Neural progenitor cell (in vitro differentiated cells): ENCODE data around the gene CCDC141. TPM values are rescaled to one million over a fixed set of nuclear protein-coding genes. Genes with fewer than 3 reads are reported as not detected.

Source experiments
- DNase-seq: peaks from one replicate; pipeline ENCODE4 v3.0.0-alpha.2; 2016; ENCODE audit warnings: low spot score
- H2AFZ ChIP-seq: fragments of 200-600 bp; sonication (generic); replicated peaks from 2 replicates; pipeline ENCODE4 v1.6.1; 2016; ENCODE audit warnings: antibody characterized with exemption
- H3F3A ChIP-seq: fragments of 200-600 bp; sonication (generic); 2 replicates; pipeline ENCODE4 v1.6.1; 2016; ENCODE audit warnings: antibody characterized with exemption, low read depth
- H3K27ac ChIP-seq: fragments of 200-600 bp; sonication (generic); 2 replicates; pipeline ENCODE4 v1.5.1; 2016; ENCODE audit warnings: mild to moderate bottlenecking
- H3K27me3 ChIP-seq: fragments of 200-600 bp; sonication (generic); 2 replicates; pipeline ENCODE4 v1.6.1; 2016; ENCODE audit warnings: mild to moderate bottlenecking, moderate library complexity
- H3K36me3 ChIP-seq: fragments of 200-600 bp; sonication (generic); 2 replicates; pipeline ENCODE4 v1.5.1; 2016
- H3K4me1 ChIP-seq: fragments of 200-600 bp; sonication (generic); 2 replicates; pipeline ENCODE4 v1.6.1; 2016; ENCODE audit warnings: mixed run types
- H3K4me2 ChIP-seq: fragments of 200-600 bp; sonication (generic); 2 replicates; pipeline ENCODE4 v1.6.1; 2016
- H3K4me3 ChIP-seq: fragments of 200-600 bp; sonication (generic); 2 replicates; pipeline ENCODE4 v1.5.1; 2016
- H3K79me2 ChIP-seq: fragments of 200-600 bp; sonication (generic); 2 replicates; pipeline ENCODE4 v1.6.1; 2016; ENCODE audit warnings: low read depth
- H3K9ac ChIP-seq: fragments of 200-600 bp; sonication (generic); 2 replicates; pipeline ENCODE4 v1.6.1; 2016
- H3K9me3 ChIP-seq: fragments of 200-600 bp; sonication (generic); 2 replicates; pipeline ENCODE4 v1.5.1; 2016; ENCODE audit warnings: low read depth
- H4K20me1 ChIP-seq: fragments of 200-600 bp; sonication (generic); 2 replicates; pipeline ENCODE4 v1.6.1; 2016; ENCODE audit warnings: low read depth
- H3K27ac Mint-ChIP-seq: 3 replicates; pipeline ENCODE4 v1.8.0; 2021; ENCODE audit warnings: mixed read lengths
- H3K27me3 Mint-ChIP-seq: 2 replicates; pipeline ENCODE4 v1.8.0; 2022; ENCODE audit warnings: low read depth, mild to moderate bottlenecking, inconsistent platforms, moderate library complexity, mixed read lengths; ENCODE audit not compliant: insufficient read depth
- H3K36me3 Mint-ChIP-seq: 3 replicates; pipeline ENCODE4 v1.8.0; 2021; ENCODE audit warnings: mixed read lengths
- H3K4me1 Mint-ChIP-seq: 3 replicates; pipeline ENCODE4 v1.8.0; 2021; ENCODE audit warnings: mixed read lengths
- H3K4me3 Mint-ChIP-seq: 3 replicates; pipeline ENCODE4 v1.8.0; 2021; ENCODE audit warnings: mild to moderate bottlenecking, moderate library complexity, mixed read lengths
- H3K9me3 Mint-ChIP-seq: 3 replicates; pipeline ENCODE4 v1.8.0; 2020; ENCODE audit warnings: mixed read lengths
- EZH2 ChIP-seq: fragments of 200-600 bp; sonication (generic); IDR thresholded peaks from 2 replicates; pipeline ENCODE4 v1.6.1; 2017; ENCODE audit warnings: antibody characterized with exemption, mild to moderate bottlenecking, moderate library complexity
- EZH2phosphoT487 ChIP-seq: fragments of 200-600 bp; sonication (generic); IDR thresholded peaks from 2 replicates; pipeline ENCODE4 v1.6.1; 2017; ENCODE audit warnings: antibody characterized with exemption
- total RNA-seq: library from RNA; depleted of rRNA; stranded (reverse); fragments of >200 nt; gene quantifications from 2 replicates; pipeline ENCODE4 v1.2.3, GENCODE V29; 2015; ENCODE audit warnings: low replicate concordance
- TF ChIP-seq, protein P1 (sequence below): fragments of 200-600 bp; sonication (generic); IDR thresholded peaks from 2 replicates; pipeline ENCODE4 v1.5.1; 2017; ENCODE audit warnings: antibody characterized with exemption, mild to moderate bottlenecking

CCDC141 gene
- total RNA-seq, 1 donor from 2014 or later: 1.8 TPM

- no peak overlapping the region for H3K4me2 ChIP-seq
These were observed 213.1 kb downstream of the CCDC141 start for GRCh38 chr2:178836807-178837206.

DNA sequence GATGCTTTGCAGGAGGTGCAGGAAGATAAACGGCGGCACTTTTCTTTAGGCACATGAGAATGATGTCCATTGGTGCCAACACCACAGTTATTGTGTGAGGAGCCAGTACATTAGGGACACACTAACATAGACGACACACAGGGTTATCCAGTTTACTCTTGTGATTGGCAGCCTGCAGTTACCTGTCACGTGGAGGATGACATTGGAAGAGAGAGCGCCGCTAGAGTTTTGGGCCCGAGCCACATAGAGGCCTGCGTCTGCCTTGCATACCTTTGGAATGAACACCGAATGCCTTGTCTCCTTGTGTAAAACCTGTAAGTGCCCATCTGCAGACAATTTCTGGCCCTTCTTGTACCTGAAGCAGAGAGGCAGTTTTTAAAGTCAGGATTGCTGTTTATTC lies 215.9 kb downstream of the CCDC141 start:
- DNase-seq: no peak
- H3K27ac ChIP-seq: no peak overlapping the region
- Mint-ChIP-seq H3K36me3 (no peaks in the 10 kb centered on the region), H3K9me3 (no peaks in the 10 kb centered on the region), H3K4me1 (peaks cover 15% of the 10 kb centered on the region), H3K4me3 (no peak overlapping the region), H3K27ac (no peak overlapping the region), H3K27me3 (peaks cover 2% of the 10 kb centered on the region)
- no peak overlapping the region for H3K4me3 ChIP-seq
- no peaks in the 10 kb centered on the region for H3K27me3 ChIP-seq
- H3K79me2 ChIP-seq: no peaks in the 10 kb centered on the region
- H3K9ac ChIP-seq: no peak overlapping the region
- H3K4me1 ChIP-seq: peaks cover 18% of the 10 kb centered on the region
- H4K20me1 ChIP-seq: no peaks in the 10 kb centered on the region
- H2AFZ ChIP-seq: peak overlapping the region; percentile 39
- H3K9me3 ChIP-seq: no peaks in the 10 kb centered on the region
- TF ChIP-seq, protein P1, sequence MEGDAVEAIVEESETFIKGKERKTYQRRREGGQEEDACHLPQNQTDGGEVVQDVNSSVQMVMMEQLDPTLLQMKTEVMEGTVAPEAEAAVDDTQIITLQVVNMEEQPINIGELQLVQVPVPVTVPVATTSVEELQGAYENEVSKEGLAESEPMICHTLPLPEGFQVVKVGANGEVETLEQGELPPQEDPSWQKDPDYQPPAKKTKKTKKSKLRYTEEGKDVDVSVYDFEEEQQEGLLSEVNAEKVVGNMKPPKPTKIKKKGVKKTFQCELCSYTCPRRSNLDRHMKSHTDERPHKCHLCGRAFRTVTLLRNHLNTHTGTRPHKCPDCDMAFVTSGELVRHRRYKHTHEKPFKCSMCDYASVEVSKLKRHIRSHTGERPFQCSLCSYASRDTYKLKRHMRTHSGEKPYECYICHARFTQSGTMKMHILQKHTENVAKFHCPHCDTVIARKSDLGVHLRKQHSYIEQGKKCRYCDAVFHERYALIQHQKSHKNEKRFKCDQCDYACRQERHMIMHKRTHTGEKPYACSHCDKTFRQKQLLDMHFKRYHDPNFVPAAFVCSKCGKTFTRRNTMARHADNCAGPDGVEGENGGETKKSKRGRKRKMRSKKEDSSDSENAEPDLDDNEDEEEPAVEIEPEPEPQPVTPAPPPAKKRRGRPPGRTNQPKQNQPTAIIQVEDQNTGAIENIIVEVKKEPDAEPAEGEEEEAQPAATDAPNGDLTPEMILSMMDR: no peak
- TF ChIP-seq EZH2phosphoT487: no peak
- TF ChIP-seq EZH2: no peak
- H3K4me2 ChIP-seq: no peak overlapping the region
- H3K36me3 ChIP-seq: no peaks in the 10 kb centered on the region
- no peaks in the 10 kb centered on the region for H3F3A ChIP-seq

More at GRCh38 chr2:178836807-178837206, 213.1 kb downstream of the CCDC141 start:
- Histone ChIP-seq H3K27me3 (no peaks in the 10 kb centered on the region), H3K4me1 (peaks cover 7% of the 10 kb centered on the region), H3F3A (no peaks in the 10 kb centered on the region), H3K79me2 (no peaks in the 10 kb centered on the region), H3K4me3 (no peak overlapping the region), H3K9me3 (no peaks in the 10 kb centered on the region), H2AFZ (peak overlapping the region; percentile 94), H3K9ac (no peak overlapping the region), H3K27ac (no peak overlapping the region), H3K36me3 (no peaks in the 10 kb centered on the region), H4K20me1 (no peaks in the 10 kb centered on the region)
- Mint-ChIP-seq H3K9me3 (no peaks in the 10 kb centered on the region), H3K4me1 (peaks cover 13% of the 10 kb centered on the region), H3K27ac (peak overlapping the region; percentile 42), H3K4me3 (no peak overlapping the region), H3K36me3 (no peaks in the 10 kb centered on the region), H3K27me3 (peaks cover 2% of the 10 kb centered on the region)
- TF ChIP-seq EZH2phosphoT487 (no peak), EZH2 (no peak)
- TF ChIP-seq, protein P1: no peak
- DNase-seq: peak; percentile 31

DNA sequence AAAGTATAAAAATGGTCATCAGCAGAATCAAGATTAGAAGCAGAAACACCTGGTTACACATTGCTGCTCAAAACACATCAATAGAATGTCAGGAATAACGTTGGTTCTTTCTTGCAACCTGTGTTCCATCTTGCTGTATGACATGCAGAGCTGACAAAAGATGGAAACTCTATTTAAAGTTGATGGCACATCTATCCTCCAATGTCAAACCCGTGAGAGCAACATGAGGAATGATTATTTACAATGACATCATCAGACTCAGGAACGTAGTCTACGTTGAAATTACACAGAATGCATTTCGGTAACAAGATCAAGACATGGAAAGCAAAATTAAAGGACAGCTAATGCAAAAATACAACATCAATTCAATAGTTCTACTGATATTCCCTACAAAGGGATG lies 216.6 kb downstream of the CCDC141 start:
- Histone ChIP-seq H3K27ac (no peak overlapping the region), H3K79me2 (no peaks in the 10 kb centered on the region), H3K4me3 (no peak overlapping the region), H3F3A (no peaks in the 10 kb centered on the region), H3K9me3 (no peaks in the 10 kb centered on the region), H3K27me3 (no peaks in the 10 kb centered on the region), H3K4me1 (peaks cover 18% of the 10 kb centered on the region), H3K36me3 (no peaks in the 10 kb centered on the region), H4K20me1 (no peaks in the 10 kb centered on the region), H3K9ac (no peak overlapping the region), H2AFZ (no peak overlapping the region), H3K4me2 (no peak overlapping the region)
- Mint-ChIP-seq H3K27me3 (peaks cover 2% of the 10 kb centered on the region), H3K4me3 (no peak overlapping the region), H3K36me3 (no peaks in the 10 kb centered on the region), H3K27ac (no peak overlapping the region), H3K4me1 (peaks cover 17% of the 10 kb centered on the region), H3K9me3 (no peaks in the 10 kb centered on the region)
- TF ChIP-seq EZH2phosphoT487: no peak
- TF ChIP-seq EZH2: no peak
- TF ChIP-seq, protein P1: no peak
- no peak for DNase-seq
